Heart left ventricle (tissue), 13 donors: ENCODE measurements around the gene OR6X1.

Experiments
- POLR2A ChIP-seq, 2 donors: fragments of 450-650 bp; IDR thresholded peaks; one replicate each; pipeline ENCODE4 v1.6.1; 2017; ENCODE audit warnings: antibody characterized with exemption in 2 of 2, mild to moderate bottlenecking in 2 of 2, moderate library complexity in 2 of 2
- TF ChIP-seq, protein P1 (sequence below), 12 donors: fragments of 200-600 bp; sonication (generic) in 4 of 12; IDR thresholded peaks; one replicate each; pipeline versions ENCODE4 v1.5.0 to v1.8.0; 2018 to 2022; ENCODE audit warnings: antibody characterized with exemption in 12 of 12, mild to moderate bottlenecking in 5 of 12
- donor health status: ischemic (EF 13 %, LVEDD 7.1; RV severe dilation, severe dysfunction).
- donor health status: DM: no; HTN: yes; CAD: no.
- donor health status: DM: no; HTN: no; CAD: no.
- donor health status: ischemic (EF 25% LVEDD 6.9; RV normal size, moderate dysfunction).
- donor health status: ischemic (EF 25% LVEDD 5.7; RV mildly dilated, moderate dysfunction).
- donor health status: ischemic (EF 35%, LVEDD 5.7; RV mildly dilated, moderate dysfunction).
- donor health status: nonischemic (EF 11% LVEDD 7.7; RV severe dilation, severe dysfunction).
- donor health status: DM: yes; HTN: yes; CAD: no.
- donor health status: PGD.
- donor health status: ischemic (EF 29% LVEDD 5.4; RV normal size, mild dysfunction).
- donor health status: nonischemic (EF 23%, LVEDD 6.1; RV moderate dilation, normal function).

DNA sequence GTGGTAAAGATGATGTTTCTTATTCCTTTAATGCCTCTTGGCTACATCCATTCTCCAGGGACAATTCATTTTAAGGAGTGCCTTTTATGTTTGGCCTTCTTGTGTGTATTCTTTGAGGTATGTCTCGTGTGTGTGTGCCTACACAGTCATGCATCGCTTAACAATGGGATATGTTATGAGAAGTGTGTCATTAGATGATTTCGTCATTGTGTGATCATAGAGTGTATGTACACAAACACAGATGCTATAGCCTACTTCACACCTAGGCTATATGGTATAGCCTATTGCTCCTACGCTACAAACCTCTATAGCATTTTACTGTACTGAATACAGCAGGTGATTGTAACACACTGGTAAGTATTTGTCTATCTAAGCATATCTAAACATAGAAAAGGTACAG is 35.8 kb downstream of the OR6X1 start:
- TF ChIP-seq, protein P1, sequence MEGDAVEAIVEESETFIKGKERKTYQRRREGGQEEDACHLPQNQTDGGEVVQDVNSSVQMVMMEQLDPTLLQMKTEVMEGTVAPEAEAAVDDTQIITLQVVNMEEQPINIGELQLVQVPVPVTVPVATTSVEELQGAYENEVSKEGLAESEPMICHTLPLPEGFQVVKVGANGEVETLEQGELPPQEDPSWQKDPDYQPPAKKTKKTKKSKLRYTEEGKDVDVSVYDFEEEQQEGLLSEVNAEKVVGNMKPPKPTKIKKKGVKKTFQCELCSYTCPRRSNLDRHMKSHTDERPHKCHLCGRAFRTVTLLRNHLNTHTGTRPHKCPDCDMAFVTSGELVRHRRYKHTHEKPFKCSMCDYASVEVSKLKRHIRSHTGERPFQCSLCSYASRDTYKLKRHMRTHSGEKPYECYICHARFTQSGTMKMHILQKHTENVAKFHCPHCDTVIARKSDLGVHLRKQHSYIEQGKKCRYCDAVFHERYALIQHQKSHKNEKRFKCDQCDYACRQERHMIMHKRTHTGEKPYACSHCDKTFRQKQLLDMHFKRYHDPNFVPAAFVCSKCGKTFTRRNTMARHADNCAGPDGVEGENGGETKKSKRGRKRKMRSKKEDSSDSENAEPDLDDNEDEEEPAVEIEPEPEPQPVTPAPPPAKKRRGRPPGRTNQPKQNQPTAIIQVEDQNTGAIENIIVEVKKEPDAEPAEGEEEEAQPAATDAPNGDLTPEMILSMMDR (IDR thresholded peaks at IDR 0.05): no peak
- TF ChIP-seq POLR2A (IDR thresholded peaks at IDR 0.05): no peak
